C4-2B (cell line): Measurements from ENCODE around the gene CREG1.

ENCODE experiments used
- CTCF ChIP-seq: fragments of 450-650 bp; conservative IDR thresholded peaks from 2 replicates; pipeline ENCODE4 v1.5.1; 2017; ENCODE audit warnings: mild to moderate bottlenecking
- ZFX ChIP-seq: fragments of 450-650 bp; IDR thresholded peaks from 2 replicates; pipeline ENCODE4 v1.6.1; 2017

GRCh38 chr1:167520711-167521206 lies 32.8 kb downstream of the CREG1 start:
- TF ChIP-seq CTCF (no peak; the same call in 1 of the 2 replicates), ZFX (no peak)
